ENCODE results near the gene ACBD3. TPM values are rescaled to one million over a fixed set of nuclear protein-coding genes. Genes with fewer than 3 reads are reported as not detected.

The ACBD3 gene
- total RNA-seq: 53.4 TPM

DNA sequence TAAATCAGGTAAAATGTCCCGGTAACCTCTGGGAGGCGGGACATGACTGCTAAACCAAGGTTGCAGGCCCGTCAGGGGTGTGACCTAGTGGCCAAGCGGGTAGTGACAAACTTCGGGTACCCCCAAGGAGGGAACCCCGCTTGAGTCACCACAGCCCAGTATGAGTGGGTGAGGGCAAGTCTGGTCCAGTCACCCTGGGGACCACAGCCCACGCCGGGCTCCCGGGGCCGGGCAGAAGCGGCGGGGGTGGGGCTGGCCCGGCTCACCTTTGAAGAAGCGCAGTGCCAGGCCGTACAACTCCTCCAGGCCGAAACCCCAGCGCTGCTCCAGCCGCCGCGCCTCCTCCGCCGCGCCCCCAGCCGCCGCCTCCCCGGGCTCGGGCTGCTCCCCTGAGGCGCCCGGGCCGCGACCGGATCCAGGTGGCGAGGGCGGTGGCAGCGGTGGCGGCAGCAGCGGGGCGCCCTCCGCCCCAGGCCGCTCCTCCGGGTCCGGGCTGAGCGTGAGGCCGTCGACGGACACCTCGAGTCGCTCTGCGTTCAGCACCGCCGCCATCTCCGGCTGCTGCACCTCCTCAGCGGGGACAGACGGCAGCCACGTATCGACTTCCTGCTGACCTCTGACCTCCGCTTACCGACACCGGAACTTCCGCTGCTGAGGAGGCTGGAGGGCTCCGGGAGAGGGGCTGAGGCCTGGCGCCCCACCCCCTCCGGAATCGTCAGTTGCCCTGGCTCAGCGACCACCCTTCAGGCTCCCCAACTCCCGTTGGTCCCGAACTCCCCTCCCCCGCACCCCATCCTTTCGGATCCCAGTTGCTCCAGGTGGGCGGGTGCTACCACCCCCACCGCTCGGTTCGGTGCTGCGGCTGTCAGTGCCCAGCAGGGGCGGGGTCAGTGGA lies at the start of gene ACBD3:
Gene ACBD3, minus strand, starts transcription at position 618 of the 895 bp plus-strand sequence. Its CDS starts 66 bp downstream, at position 552.
- H3K9me3 ChIP-seq (ENCODE audit: low read depth, low read length): no peaks in the 10 kb centered on the region
- peak within 1 kb of the TSS; percentile 82 for H3K4me3 ChIP-seq (ENCODE audit: low read length)
- no peaks in the 10 kb centered on the region for H3K27me3 ChIP-seq (ENCODE audit: insufficient read depth, low read length)
- peaks cover 49% of the 10 kb centered on the region for H3K4me1 ChIP-seq (ENCODE audit: insufficient read depth, low read length)

DNA sequence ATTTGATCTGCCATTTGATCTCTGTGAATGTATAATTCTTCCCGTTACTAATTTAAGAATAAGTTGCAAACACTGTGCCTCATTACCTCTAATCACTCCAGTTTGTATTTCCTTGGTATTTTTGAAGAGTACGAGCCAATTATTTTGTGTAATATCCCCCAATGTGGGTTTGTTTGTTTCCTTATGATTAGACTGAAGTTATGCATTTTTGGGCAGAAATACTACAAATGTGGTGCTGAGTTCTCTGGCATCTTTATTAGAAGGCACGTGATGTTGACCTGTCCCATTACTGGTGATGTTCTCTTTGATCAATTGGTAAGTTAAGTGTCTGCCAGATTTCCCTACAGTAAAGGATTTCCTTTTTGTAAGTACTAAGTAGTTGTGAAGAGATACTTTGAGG lies 47.3 kb upstream of the ACBD3 start:
- Histone ChIP-seq H3K4me3 (ENCODE audit: low read length) (no peak overlapping the region), H3K9me3 (ENCODE audit: low read depth, low read length) (no peaks in the 10 kb centered on the region), H3K27me3 (ENCODE audit: insufficient read depth, low read length) (no peaks in the 10 kb centered on the region), H3K4me1 (ENCODE audit: insufficient read depth, low read length) (no peaks in the 10 kb centered on the region)

DNA sequence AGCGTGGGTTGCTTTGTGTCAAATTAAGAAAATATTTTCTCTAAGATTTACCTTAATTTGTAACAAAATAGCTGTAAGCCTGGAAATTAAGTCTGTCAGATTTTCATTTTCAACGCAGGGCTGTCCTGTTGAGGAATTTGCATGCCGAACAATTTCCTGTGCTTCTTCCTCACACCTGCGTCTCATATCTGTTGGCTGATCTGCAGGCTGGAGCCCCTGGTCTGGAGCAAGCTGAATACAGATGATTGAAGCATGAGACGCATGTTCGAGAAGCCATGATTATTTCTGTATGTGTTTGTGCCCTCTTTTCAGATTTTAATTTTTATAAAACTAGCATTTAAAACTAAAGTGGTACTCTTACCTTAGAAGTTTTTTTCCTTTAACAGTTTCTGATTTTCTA lies 46.8 kb upstream of the ACBD3 start:
- Histone ChIP-seq H3K4me3 (ENCODE audit: low read length) (no peak overlapping the region), H3K27me3 (ENCODE audit: insufficient read depth, low read length) (no peaks in the 10 kb centered on the region), H3K9me3 (ENCODE audit: low read depth, low read length) (no peaks in the 10 kb centered on the region), H3K4me1 (ENCODE audit: insufficient read depth, low read length) (no peaks in the 10 kb centered on the region)

DNA sequence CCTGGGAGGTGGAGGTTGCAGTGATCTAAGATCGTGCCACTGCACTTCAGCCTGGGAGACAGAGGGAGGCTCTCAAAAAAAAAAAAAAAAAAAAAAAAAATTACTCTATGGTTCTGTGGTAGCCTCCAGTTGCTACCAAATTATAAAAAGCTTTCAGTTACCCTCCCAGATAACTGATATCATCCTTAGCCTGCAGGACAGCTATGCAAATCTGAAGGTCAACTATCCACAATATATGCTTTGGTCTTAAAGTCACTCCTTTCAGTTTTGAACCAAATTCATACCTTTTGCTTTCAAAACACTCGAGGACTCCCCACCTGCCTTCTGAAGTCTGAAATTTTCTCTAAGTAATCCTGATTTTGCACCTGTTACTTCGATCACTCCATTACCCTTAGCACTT lies 40.1 kb upstream of the ACBD3 start:
- no peaks in the 10 kb centered on the region for H3K9me3 ChIP-seq (ENCODE audit: low read depth, low read length)
- H3K4me3 ChIP-seq (ENCODE audit: low read length): no peak overlapping the region
- peaks cover 11% of the 10 kb centered on the region for H3K27me3 ChIP-seq (ENCODE audit: insufficient read depth, low read length)
- H3K4me1 ChIP-seq (ENCODE audit: insufficient read depth, low read length): peaks cover 6% of the 10 kb centered on the region

DNA sequence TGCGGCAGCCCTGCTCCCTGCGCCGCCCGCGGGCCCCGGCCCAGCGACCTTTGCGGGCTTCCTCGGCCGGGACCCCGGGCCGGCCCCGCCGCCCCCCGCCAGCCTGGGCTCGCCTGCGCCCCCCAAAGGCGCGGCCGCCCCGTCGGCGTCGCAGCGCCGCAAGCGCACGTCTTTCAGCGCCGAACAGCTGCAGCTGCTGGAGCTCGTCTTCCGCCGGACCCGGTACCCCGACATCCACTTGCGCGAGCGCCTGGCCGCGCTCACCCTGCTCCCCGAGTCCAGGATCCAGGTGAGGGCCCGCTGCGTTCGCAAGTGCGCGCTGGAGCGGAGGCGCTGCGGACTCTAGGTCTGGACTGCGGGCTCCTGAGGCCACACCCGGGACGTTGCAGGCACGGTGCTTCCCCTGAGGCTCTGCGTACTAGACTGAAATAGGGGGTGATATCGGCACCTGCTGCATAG lies 37.3 kb upstream of the ACBD3 start:
- H3K4me3 ChIP-seq (ENCODE audit: low read length): peak overlapping the region; percentile 23
- H3K9me3 ChIP-seq (ENCODE audit: low read depth, low read length): no peaks in the 10 kb centered on the region
- peaks cover 11% of the 10 kb centered on the region for H3K27me3 ChIP-seq (ENCODE audit: insufficient read depth, low read length)
- H3K4me1 ChIP-seq (ENCODE audit: insufficient read depth, low read length): peaks cover 6% of the 10 kb centered on the region

DNA sequence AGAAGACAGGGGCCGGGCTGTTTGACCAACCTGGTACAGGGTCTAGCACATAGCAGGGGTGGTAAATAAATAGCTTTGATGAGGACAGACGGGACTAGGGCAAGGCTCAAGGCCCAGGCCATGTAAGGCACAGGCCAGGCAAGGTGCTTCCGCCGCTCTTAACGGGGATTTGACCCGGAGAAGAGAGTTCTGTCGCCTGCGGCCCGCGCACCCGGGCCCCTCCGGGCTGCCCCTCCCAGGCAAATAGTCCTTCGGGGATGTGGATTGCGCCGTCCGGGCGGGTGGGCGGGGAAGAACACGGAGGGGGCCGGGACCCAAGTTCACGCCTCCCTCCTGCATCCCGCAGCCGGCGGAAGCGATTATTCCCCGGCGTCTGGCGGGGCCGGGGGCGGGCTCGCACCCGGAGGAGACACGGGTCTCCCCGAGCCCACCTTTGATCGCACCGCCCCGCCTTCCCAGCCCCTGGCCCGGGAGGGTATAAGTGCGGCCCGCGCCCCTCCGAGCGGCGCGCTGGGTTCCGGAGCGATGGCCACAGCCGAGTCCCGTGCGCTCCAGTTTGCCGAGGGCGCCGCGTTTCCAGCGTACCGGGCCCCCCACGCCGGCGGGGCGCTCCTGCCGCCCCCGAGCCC lies 36.7 kb upstream of the ACBD3 start, which contains the start of gene MIXL1:
Gene MIXL1, plus strand, starts transcription at position 508 of the 629 bp plus-strand sequence. Its CDS starts 18 bp downstream, at position 526.
- peaks cover 11% of the 10 kb centered on the region for H3K27me3 ChIP-seq (ENCODE audit: insufficient read depth, low read length)
- peaks cover 6% of the 10 kb centered on the region for H3K4me1 ChIP-seq (ENCODE audit: insufficient read depth, low read length)
- H3K4me3 ChIP-seq (ENCODE audit: low read length): peak within 1 kb of the TSS; percentile 23
- no peaks in the 10 kb centered on the region for H3K9me3 ChIP-seq (ENCODE audit: low read depth, low read length)

DNA sequence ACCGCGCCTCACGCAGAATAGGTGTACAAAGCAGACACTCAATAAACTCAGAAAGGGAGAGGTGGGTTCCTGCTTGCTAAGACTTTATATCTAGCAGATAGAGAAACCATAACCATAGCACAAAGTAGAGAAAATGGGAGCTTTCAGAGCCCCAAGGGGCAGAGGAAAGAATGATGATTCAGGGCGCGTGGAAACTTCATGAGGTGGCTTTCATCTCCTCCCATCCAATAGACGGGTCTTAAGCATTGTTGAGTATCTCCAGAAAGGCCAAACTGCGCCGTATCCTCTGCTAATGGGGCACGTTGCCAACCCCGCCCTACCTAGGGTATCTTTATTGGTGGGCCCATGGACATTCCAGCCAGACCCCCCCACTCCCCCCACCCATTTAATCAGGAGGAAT lies 36.1 kb upstream of the ACBD3 start:
- Histone ChIP-seq H3K4me1 (ENCODE audit: insufficient read depth, low read length) (peaks cover 6% of the 10 kb centered on the region), H3K9me3 (ENCODE audit: low read depth, low read length) (no peaks in the 10 kb centered on the region), H3K4me3 (ENCODE audit: low read length) (no peak overlapping the region), H3K27me3 (ENCODE audit: insufficient read depth, low read length) (peaks cover 11% of the 10 kb centered on the region)

DNA sequence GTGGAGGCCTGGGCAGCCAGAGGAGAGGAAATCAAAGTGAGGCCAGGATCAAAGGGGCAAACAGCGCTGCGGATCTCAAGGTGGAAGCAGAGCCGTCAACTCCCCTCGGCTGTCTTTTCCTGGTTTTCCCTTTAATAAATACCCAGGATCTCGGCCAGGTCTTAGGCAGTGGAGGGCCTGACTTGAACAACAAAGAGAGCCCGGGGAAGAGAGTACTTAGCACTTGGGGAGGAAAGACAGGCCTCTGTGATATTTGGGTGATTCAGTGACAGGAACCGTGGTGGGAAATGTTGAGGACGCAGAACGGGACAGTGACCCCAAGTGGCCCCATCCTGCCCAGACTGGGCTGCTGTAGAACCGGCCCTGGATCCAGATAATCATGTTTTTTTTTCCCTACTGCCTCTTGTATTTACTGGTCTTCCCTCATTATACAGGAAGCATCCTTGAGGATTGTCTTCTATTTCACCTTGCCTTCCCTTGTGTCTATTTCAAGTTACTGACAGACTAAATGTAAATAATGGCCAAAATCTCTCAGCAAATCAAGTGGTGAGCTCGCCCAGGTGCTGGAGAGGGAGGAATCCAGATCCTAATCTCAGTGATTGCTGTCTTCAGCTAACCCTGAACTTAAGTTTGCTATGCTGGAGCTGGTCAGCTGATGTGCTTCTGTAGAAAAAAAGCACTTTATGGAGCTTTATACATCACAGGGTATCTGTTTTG lies 34.1 kb upstream of the ACBD3 start:
- Histone ChIP-seq H3K9me3 (ENCODE audit: low read depth, low read length) (no peaks in the 10 kb centered on the region), H3K4me1 (ENCODE audit: insufficient read depth, low read length) (peaks cover 6% of the 10 kb centered on the region), H3K27me3 (ENCODE audit: insufficient read depth, low read length) (peaks cover 11% of the 10 kb centered on the region), H3K4me3 (ENCODE audit: low read length) (no peak overlapping the region)

DNA sequence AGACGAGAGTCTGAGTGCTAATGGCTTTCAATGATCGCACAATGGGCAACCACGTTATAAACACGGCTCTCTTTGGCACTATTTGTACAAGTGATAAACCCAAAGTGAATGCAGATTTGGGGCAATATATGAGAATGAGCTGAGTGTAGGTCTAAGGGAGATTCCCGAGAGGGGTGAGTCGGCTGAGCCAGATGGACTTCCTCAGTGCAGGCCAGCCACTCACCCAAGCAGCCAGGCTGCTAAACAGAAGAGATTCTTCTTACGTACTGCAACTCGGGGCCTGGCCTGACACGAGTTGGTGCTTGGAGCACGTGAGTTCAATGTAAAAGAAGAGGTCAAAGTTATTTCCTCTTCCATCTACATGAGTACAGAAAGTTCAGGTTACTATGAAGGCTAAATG lies 30.7 kb upstream of the ACBD3 start:
- Histone ChIP-seq H3K4me1 (ENCODE audit: insufficient read depth, low read length) (no peaks in the 10 kb centered on the region), H3K4me3 (ENCODE audit: low read length) (no peak overlapping the region), H3K9me3 (ENCODE audit: low read depth, low read length) (no peaks in the 10 kb centered on the region), H3K27me3 (ENCODE audit: insufficient read depth, low read length) (no peaks in the 10 kb centered on the region)

DNA sequence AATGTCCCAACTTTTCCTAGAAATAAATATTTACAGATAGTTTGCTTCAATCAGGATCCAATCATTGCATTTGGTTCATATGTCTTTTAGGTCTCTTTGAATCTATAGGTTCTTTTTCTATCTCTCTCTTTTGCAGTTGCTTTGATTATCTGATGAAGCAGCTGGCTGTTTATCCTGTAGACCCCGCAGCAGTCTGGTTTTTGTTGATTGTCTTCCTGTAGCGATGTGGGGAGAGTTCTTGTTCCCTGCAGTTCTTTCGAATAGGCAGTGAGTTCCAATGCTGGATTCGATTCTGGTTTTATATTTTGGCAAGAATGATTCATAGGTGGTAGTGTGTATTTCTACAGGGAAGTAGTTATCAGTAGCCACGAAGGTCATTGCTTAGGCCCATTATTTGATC lies 29.5 kb upstream of the ACBD3 start:
- no peak overlapping the region for H3K4me3 ChIP-seq (ENCODE audit: low read length)
- no peaks in the 10 kb centered on the region for H3K4me1 ChIP-seq (ENCODE audit: insufficient read depth, low read length)
- H3K9me3 ChIP-seq (ENCODE audit: low read depth, low read length): no peaks in the 10 kb centered on the region
- no peaks in the 10 kb centered on the region for H3K27me3 ChIP-seq (ENCODE audit: insufficient read depth, low read length)

DNA sequence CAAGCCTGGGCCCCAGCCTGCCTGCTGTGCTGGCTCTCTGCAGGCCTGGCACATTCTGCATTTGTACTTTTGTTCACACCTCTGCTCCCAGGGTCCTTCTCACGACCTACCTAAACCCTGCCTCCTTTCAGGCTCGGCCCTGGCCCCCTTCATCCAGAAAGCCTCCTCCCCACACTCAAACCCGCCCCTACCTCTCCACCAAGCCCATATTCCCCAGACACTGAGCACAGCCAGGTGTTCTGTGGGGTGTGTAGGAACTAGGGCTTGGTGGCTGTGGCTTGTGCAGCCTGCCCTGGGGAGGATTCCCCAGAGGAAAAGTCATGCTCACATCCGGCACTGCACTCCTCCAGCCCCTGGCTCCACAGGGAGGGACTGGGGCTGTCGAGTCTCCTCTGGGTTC lies 28.7 kb upstream of the ACBD3 start:
- Histone ChIP-seq H3K4me3 (ENCODE audit: low read length) (no peak overlapping the region), H3K9me3 (ENCODE audit: low read depth, low read length) (no peaks in the 10 kb centered on the region), H3K27me3 (ENCODE audit: insufficient read depth, low read length) (no peaks in the 10 kb centered on the region), H3K4me1 (ENCODE audit: insufficient read depth, low read length) (no peaks in the 10 kb centered on the region)

DNA sequence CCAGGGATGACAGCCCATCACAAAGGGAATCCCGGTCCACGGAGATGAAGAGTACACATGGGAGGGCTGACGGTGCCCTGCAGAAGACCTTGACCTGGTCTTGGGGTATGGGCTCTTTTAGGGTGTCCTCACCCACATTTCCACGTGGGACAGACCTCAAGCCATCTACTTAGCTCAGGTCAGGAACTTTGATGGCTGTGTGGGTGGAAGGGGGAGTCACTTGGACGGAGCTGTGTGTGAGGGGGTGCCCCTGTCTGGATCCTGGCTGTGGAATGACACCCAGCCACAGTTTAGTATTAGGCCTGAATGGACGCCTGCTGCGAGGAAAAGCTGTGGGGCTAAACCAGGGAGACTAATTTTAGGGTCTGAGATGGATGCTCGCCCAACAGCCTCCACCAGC lies 26.0 kb upstream of the ACBD3 start:
- Histone ChIP-seq H3K4me1 (ENCODE audit: insufficient read depth, low read length) (no peaks in the 10 kb centered on the region), H3K9me3 (ENCODE audit: low read depth, low read length) (no peaks in the 10 kb centered on the region), H3K4me3 (ENCODE audit: low read length) (no peak overlapping the region), H3K27me3 (ENCODE audit: insufficient read depth, low read length) (no peaks in the 10 kb centered on the region)

DNA sequence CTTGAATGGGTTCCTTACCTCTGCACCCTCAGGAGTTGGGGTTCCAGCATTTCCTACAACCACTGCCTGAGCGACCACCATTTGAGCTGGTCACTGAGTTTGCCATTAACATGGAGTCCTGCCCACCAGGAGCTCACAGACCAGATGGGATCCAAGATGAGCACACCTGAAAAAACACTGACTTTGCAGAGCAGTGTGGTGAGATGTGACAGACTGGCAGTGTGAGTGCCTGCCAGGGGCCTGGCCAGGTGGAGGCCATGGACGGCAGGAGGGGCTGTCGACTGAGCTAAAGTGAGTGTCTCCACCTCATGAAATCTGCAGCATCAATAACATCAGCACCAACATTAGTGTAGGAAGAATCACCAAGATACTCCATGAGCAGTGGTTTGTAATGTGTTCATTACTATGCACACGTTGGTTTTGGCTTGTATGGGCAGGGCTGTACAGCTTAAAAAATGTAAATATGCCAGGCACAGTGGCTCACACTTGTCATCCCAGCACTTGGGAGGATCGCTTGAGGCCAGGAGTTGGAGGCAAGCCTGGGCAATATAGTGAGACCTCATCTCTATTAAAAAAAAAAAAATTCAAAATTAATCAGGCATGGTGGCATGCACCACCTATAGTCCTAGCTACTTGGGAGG lies 24.8 kb upstream of the ACBD3 start:
- Histone ChIP-seq H3K9me3 (ENCODE audit: low read depth, low read length) (no peaks in the 10 kb centered on the region), H3K27me3 (ENCODE audit: insufficient read depth, low read length) (no peaks in the 10 kb centered on the region), H3K4me3 (ENCODE audit: low read length) (no peak overlapping the region), H3K4me1 (ENCODE audit: insufficient read depth, low read length) (no peaks in the 10 kb centered on the region)

DNA sequence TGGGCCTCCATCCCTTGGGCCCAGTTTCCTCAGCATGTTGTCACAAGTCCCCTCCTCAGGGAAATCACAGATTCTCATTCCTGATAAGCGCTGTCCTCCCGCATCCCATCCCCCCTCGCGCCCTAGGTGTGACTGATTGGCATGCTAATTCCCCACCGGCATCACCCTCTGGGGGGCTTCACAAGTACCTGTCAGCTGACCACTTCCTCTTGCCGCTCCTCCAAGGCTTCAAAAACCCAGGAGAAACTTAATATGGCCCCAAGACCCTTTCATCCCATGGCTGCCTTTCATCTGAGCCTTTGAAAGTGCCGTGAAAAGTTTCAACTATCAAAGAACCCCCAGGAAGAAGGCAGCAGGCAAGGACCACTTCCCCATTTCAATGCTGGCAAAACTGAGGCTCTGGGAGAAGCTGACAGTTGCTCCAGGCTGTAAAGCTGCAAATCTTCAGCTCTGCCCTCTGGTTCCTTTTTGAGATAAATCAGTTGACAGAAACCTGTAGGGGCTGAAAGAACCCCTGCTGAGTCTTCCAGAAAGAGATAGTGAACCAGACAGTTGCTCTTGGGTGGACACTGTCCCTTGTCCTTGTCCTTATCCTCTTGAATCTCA lies 24.1 kb upstream of the ACBD3 start:
- Histone ChIP-seq H3K27me3 (ENCODE audit: insufficient read depth, low read length) (no peaks in the 10 kb centered on the region), H3K4me3 (ENCODE audit: low read length) (no peak overlapping the region), H3K9me3 (ENCODE audit: low read depth, low read length) (no peaks in the 10 kb centered on the region), H3K4me1 (ENCODE audit: insufficient read depth, low read length) (no peaks in the 10 kb centered on the region)
